ENCODE data around the gene ERLEC1. TPM values are rescaled to one million over a fixed set of nuclear protein-coding genes. Genes with fewer than 3 reads are reported as not detected.

Gene ERLEC1
- total RNA-seq, 2 experiments from 2014 or later = 22.7 to 26.4 TPM

DNA sequence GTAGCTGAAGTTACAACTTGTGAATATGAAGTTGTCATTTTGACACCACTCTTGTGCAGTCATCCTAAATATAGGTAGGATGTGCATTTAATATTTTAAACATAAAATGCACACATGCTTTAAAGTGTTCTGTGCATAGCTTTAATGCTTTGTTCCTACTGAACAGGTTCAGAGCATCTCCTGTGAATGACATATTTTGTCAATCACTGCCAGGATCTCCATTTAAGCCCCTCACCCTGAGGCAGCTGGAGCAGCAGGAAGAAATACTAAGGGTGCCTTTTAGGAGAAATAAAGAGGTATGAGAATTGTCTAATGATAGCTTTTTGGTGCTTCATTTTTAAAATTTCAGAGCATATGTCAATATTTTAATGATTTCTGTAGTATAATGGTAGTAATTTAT is 14.7 kb downstream of the ERLEC1 start:
- no peak overlapping the region for H3K27ac ChIP-seq (ENCODE audit: low read depth, low read length, poor library complexity, severe bottlenecking)
- TSS peak; percentile 16 for BruUV-seq (replicated peaks)
- H3K9me2 ChIP-seq (ENCODE audit: insufficient read depth, low read length) = no peaks in the 10 kb centered on the region
- TF ChIP-seq, protein P1, sequence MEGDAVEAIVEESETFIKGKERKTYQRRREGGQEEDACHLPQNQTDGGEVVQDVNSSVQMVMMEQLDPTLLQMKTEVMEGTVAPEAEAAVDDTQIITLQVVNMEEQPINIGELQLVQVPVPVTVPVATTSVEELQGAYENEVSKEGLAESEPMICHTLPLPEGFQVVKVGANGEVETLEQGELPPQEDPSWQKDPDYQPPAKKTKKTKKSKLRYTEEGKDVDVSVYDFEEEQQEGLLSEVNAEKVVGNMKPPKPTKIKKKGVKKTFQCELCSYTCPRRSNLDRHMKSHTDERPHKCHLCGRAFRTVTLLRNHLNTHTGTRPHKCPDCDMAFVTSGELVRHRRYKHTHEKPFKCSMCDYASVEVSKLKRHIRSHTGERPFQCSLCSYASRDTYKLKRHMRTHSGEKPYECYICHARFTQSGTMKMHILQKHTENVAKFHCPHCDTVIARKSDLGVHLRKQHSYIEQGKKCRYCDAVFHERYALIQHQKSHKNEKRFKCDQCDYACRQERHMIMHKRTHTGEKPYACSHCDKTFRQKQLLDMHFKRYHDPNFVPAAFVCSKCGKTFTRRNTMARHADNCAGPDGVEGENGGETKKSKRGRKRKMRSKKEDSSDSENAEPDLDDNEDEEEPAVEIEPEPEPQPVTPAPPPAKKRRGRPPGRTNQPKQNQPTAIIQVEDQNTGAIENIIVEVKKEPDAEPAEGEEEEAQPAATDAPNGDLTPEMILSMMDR (conservative IDR thresholded peaks at IDR 0.05; ENCODE audit: low read length) = no peak
- no peak for TF ChIP-seq EZH2phosphoT487 (IDR thresholded peaks at IDR 0.05; ENCODE audit: borderline replicate concordance, low read depth, low read length)
- no peak overlapping the region for H2AFZ ChIP-seq (ENCODE audit: low read length)
- H3K79me2 ChIP-seq (ENCODE audit: insufficient read depth, low read depth, low read length) = no peaks in the 10 kb centered on the region
- H4K20me1 ChIP-seq (ENCODE audit: insufficient read depth, low read length) = no peaks in the 10 kb centered on the region
- H3K9me3 ChIP-seq (ENCODE audit: low read length) = no peaks in the 10 kb centered on the region
- intact Hi-C loops (cut with micrococcal nuclease; ENCODE audit: unreplicated experiment) = no loop called here
- H3K4me2 ChIP-seq (ENCODE audit: low read length) = no peak overlapping the region
- POLR2A ChIA-PET = interaction anchor here (1.0 kb wide), 1 partner anchor 43 kb away, joined by 3 read pairs; no protein-coding TSS in a partner anchor
- H3K4me1 ChIP-seq (ENCODE audit: insufficient read depth, low read length, poor library complexity, severe bottlenecking) = no peaks in the 10 kb centered on the region
- H3K4me3 ChIP-seq (ENCODE audit: low read depth, low read length, poor library complexity, severe bottlenecking) = no peak overlapping the region
- peaks cover 78% of the 10 kb centered on the region for H3K36me3 ChIP-seq (ENCODE audit: insufficient read depth, low read length)
- CTCF ChIA-PET (ENCODE audit: unreplicated experiment) = no interaction called here
- no peak for DNase-seq (ENCODE audit: low spot score)

DNA sequence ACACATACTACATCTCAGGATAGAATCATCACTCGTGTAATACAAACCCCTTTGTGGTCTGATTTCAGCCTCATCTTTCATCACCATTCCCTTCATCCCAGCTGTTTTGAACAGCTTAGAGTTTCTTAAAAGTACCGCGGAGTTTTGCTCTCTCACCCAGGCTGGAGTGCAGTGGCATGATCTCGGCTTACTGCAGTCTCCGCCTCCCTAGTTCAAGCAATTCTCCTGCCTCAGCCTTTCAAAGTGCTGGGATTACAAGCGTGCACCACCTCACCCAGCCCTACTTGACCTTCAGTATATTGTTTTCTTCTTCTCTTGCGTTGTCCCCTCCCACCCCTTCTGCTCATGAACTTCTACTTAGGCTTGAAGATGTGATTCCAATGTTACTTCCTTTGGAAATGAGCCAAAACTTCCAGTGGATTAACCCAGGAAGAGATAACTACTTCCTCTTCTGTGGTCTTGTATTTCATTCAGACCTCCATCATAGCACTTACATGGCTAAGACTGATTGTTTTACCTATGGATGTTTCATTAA is 15.8 kb downstream of the ERLEC1 start:
- Histone ChIP-seq H4K20me1 (ENCODE audit: insufficient read depth, low read length) (no peaks in the 10 kb centered on the region), H3K79me2 (ENCODE audit: insufficient read depth, low read depth, low read length) (no peaks in the 10 kb centered on the region), H3K4me3 (ENCODE audit: low read depth, low read length, poor library complexity, severe bottlenecking) (no peak overlapping the region), H3K36me3 (ENCODE audit: insufficient read depth, low read length) (peaks cover 72% of the 10 kb centered on the region), H2AFZ (ENCODE audit: low read length) (no peak overlapping the region), H3K4me1 (ENCODE audit: insufficient read depth, low read length, poor library complexity, severe bottlenecking) (no peaks in the 10 kb centered on the region), H3K4me2 (ENCODE audit: low read length) (no peak overlapping the region), H3K9me3 (ENCODE audit: low read length) (no peaks in the 10 kb centered on the region), H3K27ac (ENCODE audit: low read depth, low read length, poor library complexity, severe bottlenecking) (no peak overlapping the region), H3K9me2 (ENCODE audit: insufficient read depth, low read length) (no peaks in the 10 kb centered on the region)
- ChIA-PET CTCF (ENCODE audit: unreplicated experiment) (no interaction called here), POLR2A (interaction anchor here (0.8 kb wide), 1 partner anchor 870 kb away, joined by 4 read pairs; no protein-coding TSS in a partner anchor)
- intact Hi-C loops (cut with micrococcal nuclease; ENCODE audit: unreplicated experiment) = no loop called here
- DNase-seq (ENCODE audit: low spot score) = no peak
- TF ChIP-seq, protein P1 (conservative IDR thresholded peaks at IDR 0.05; ENCODE audit: low read length) = no peak
- TF ChIP-seq EZH2phosphoT487 (IDR thresholded peaks at IDR 0.05; ENCODE audit: borderline replicate concordance, low read depth, low read length) = no peak
- no TSS peak for BruUV-seq (replicated peaks)

DNA sequence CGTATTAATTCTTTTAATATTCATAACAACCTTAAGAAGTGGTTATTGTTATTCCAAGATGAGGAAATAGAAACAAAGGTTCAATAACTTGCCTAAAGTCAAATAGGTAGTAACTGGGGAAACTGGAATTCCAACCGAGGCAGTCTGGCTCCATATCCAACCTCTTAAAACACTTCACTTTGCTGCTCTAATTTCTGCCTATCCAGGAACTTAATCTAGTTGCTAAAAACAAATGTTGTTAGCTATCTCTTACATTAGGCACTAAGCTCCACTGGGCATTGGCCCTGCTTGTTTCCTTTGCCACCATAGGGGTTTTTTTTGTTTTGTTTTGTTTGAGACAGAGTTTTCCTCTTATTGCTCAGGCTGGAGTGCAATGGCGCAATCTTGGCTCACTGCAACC is 24.8 kb downstream of the ERLEC1 start:
- H4K20me1 ChIP-seq (ENCODE audit: insufficient read depth, low read length) = no peaks in the 10 kb centered on the region
- H3K9me2 ChIP-seq (ENCODE audit: insufficient read depth, low read length) = no peaks in the 10 kb centered on the region
- POLR2A ChIA-PET = interaction anchor here (0.6 kb wide), 1 partner anchor 287 kb away, joined by 3 read pairs; no protein-coding TSS in a partner anchor
- TF ChIP-seq, protein P1 (conservative IDR thresholded peaks at IDR 0.05; ENCODE audit: low read length) = no peak
- TF ChIP-seq EZH2phosphoT487 (IDR thresholded peaks at IDR 0.05; ENCODE audit: borderline replicate concordance, low read depth, low read length) = no peak
- H3K4me1 ChIP-seq (ENCODE audit: insufficient read depth, low read length, poor library complexity, severe bottlenecking) = no peaks in the 10 kb centered on the region
- H3K9me3 ChIP-seq (ENCODE audit: low read length) = no peaks in the 10 kb centered on the region
- no TSS peak for BruUV-seq (replicated peaks)
- peaks cover 76% of the 10 kb centered on the region for H3K36me3 ChIP-seq (ENCODE audit: insufficient read depth, low read length)
- intact Hi-C loops (cut with micrococcal nuclease; ENCODE audit: unreplicated experiment) = no loop called here
- no peak overlapping the region for H3K4me2 ChIP-seq (ENCODE audit: low read length)
- CTCF ChIA-PET (ENCODE audit: unreplicated experiment) = no interaction called here
- H3K27ac ChIP-seq (ENCODE audit: low read depth, low read length, poor library complexity, severe bottlenecking) = no peak overlapping the region
- H3K4me3 ChIP-seq (ENCODE audit: low read depth, low read length, poor library complexity, severe bottlenecking) = no peak overlapping the region
- H2AFZ ChIP-seq (ENCODE audit: low read length) = no peak overlapping the region
- DNase-seq (ENCODE audit: low spot score) = no peak
- H3K79me2 ChIP-seq (ENCODE audit: insufficient read depth, low read depth, low read length) = no peaks in the 10 kb centered on the region
